H1 (cell line): ENCODE data around the gene U2AF1L4. TPM values are rescaled to one million over a fixed set of nuclear protein-coding genes. Genes with fewer than 3 reads are reported as not detected.
A peak's percentile ranks its signal among the peaks of the same experiment; 100 is the strongest.

Experiments
- CTCF ChIA-PET: fragments of 300-600 bp; sonication (Branson Sonifier 250); formaldehyde crosslinking; loops from one replicate; lab custom pipeline; 2021; ENCODE audit not compliant: partially characterized antibody; lab: Charles Lee
- POLR2A ChIA-PET: fragments of 300-600 bp; sonication (Branson Sonifier 250); formaldehyde crosslinking; loops from one replicate; lab custom pipeline; 2021; ENCODE audit warnings: inconsistent platforms; ENCODE audit not compliant: partially characterized antibody; lab: Charles Lee
- DNase-seq, 2 experiments: peaks; one replicate each; pipeline versions ENCODE4 v3.0.0 to v3.0.0-alpha.2; 2010 to 2022; ENCODE audit warnings: low spot score in 2 of 2, low read depth in 1 of 2, mixed read lengths in 1 of 2
- FAIRE-seq: peaks from 2 replicates; lab custom pipeline; 2011; peaks lifted over from hg19 to GRCh38; lab: Jason Lieb, UNC
- H2AFZ ChIP-seq: 2 replicates; pipeline ENCODE4 v1.8.1; 2012; ENCODE audit warnings: low read length, inconsistent platforms
- H2AK5ac ChIP-seq: 2 replicates; pipeline ENCODE4 v1.6.1; 2013; ENCODE audit warnings: low read depth, low read length
- H2BK120ac ChIP-seq: replicated peaks from 2 replicates; pipeline ENCODE3; 2013; ENCODE audit warnings: low read depth, low read length, inconsistent platforms
- H2BK12ac ChIP-seq: 2 replicates; pipeline ENCODE4 v1.6.1; 2013; ENCODE audit warnings: low read depth, low read length
- H2BK15ac ChIP-seq: 2 replicates; pipeline ENCODE4 v1.6.1; 2013; ENCODE audit warnings: low read length
- H2BK20ac ChIP-seq: 2 replicates; pipeline ENCODE4 v1.6.1; 2013; ENCODE audit warnings: low read length
- H2BK5ac ChIP-seq: 2 replicates; pipeline ENCODE4 v1.6.1; 2013; ENCODE audit warnings: low read depth, low read length
- H3K14ac ChIP-seq: 2 replicates; pipeline ENCODE4 v1.6.1; 2013; ENCODE audit warnings: inconsistent platforms; ENCODE audit not compliant: insufficient read length
- H3K18ac ChIP-seq: 2 replicates; pipeline ENCODE4 v1.6.1; 2013; ENCODE audit warnings: low read length; ENCODE audit errors: extremely low read depth
- H3K23ac ChIP-seq: 2 replicates; pipeline ENCODE4 v1.6.1; 2013; ENCODE audit warnings: inconsistent platforms; ENCODE audit not compliant: insufficient read length
- H3K23me2 ChIP-seq: 2 replicates; pipeline ENCODE4 v1.6.1; 2013; ENCODE audit warnings: low read depth, low read length
- H3K27ac ChIP-seq: 2 replicates; pipeline ENCODE4 v1.6.1; 2011; ENCODE audit warnings: low read depth, low read length, inconsistent platforms
- H3K27me3 ChIP-seq, 4 experiments: replicated peaks in 1 of 4; 1 replicate in 1 of 4; 2 replicates in 3 of 4; pipeline versions ENCODE4 v1.6.1 to v1.8.1; 2011 to 2013; ENCODE audit warnings: low read length in 3 of 4, mild to moderate bottlenecking in 3 of 4, inconsistent platforms in 2 of 4, mixed read lengths in 2 of 4, moderate library complexity in 1 of 4; ENCODE audit not compliant: control insufficient read depth in 3 of 4, insufficient read depth in 3 of 4; ENCODE audit errors: extremely low read depth in 1 of 4
- H3K36me3 ChIP-seq, 4 experiments: 2 replicates each; pipeline versions ENCODE4 v1.6.1 to v1.8.1; 2011 to 2013; ENCODE audit warnings: mild to moderate bottlenecking in 4 of 4, low read length in 3 of 4, moderate library complexity in 2 of 4, control low read depth in 1 of 4, inconsistent platforms in 1 of 4; ENCODE audit not compliant: insufficient read depth in 4 of 4, control insufficient read depth in 2 of 4
- H3K4ac ChIP-seq: replicated peaks from 2 replicates; pipeline ENCODE3; 2013; ENCODE audit warnings: low read length, low read depth, mixed read lengths, inconsistent platforms; ENCODE audit not compliant: insufficient read length
- H3K4me1 ChIP-seq, 4 experiments: replicated peaks in 1 of 4; 1 replicate in 1 of 4; 2 replicates in 3 of 4; pipeline versions ENCODE4 v1.6.1 to v1.8.1; 2011 to 2013; ENCODE audit warnings: low read length in 3 of 4, inconsistent platforms in 2 of 4, mixed read lengths in 1 of 4; ENCODE audit not compliant: insufficient read depth in 4 of 4, control insufficient read depth in 3 of 4
- H3K4me2 ChIP-seq, 2 experiments: 2 replicates each; pipeline versions ENCODE4 v1.6.1 to v1.8.1; 2011 to 2013; ENCODE audit warnings: low read depth in 2 of 2, low read length in 2 of 2, control low read depth in 1 of 2, inconsistent platforms in 1 of 2, mild to moderate bottlenecking in 1 of 2; ENCODE audit not compliant: insufficient read depth in 1 of 2
- H3K4me3 ChIP-seq, 4 experiments: fragments of 200-600, 300-600 bp in 1 of 4; sonication (generic), shearing (Covaris generic), sonication (Bioruptor Twin) in 1 of 4; 2 replicates each; pipeline versions ENCODE4 v1.5.1 to v1.8.1; 2011 to 2016; ENCODE audit warnings: low read length in 4 of 4, low read depth in 3 of 4, control low read depth in 2 of 4, inconsistent platforms in 2 of 4, mild to moderate bottlenecking in 2 of 4, mixed read lengths in 1 of 4, moderate library complexity in 1 of 4; ENCODE audit not compliant: insufficient read depth in 2 of 4; ENCODE audit errors: extremely low read depth in 1 of 4
- H3K56ac ChIP-seq: replicated peaks from 2 replicates; pipeline ENCODE3; 2013; ENCODE audit warnings: low read depth, mild to moderate bottlenecking, mixed read lengths, low read length, inconsistent platforms; ENCODE audit not compliant: insufficient read length
- H3K79me1 ChIP-seq: 2 replicates; pipeline ENCODE4 v1.6.1; 2013; ENCODE audit warnings: low read depth, low read length, control low read depth
- H3K79me2 ChIP-seq, 2 experiments: 2 replicates each; pipeline versions ENCODE4 v1.6.1 to v1.8.1; 2012 to 2013; ENCODE audit warnings: low read length in 2 of 2, mild to moderate bottlenecking in 2 of 2, inconsistent platforms in 1 of 2; ENCODE audit not compliant: insufficient read depth in 2 of 2, control insufficient read depth in 1 of 2
- H3K9ac ChIP-seq, 4 experiments: replicated peaks in 1 of 4; 1 replicate in 1 of 4; 2 replicates in 3 of 4; pipeline versions ENCODE4 v1.6.1 to v1.8.1; 2011 to 2013; ENCODE audit warnings: low read depth in 3 of 4, low read length in 3 of 4, control low read depth in 2 of 4, mild to moderate bottlenecking in 2 of 4, moderate library complexity in 2 of 4, inconsistent platforms in 1 of 4; ENCODE audit errors: extremely low read depth in 1 of 4
- H3K9me3 ChIP-seq, 2 experiments: 2 replicates each; pipeline versions ENCODE4 v1.6.1 to v1.8.1; 2012 to 2013; ENCODE audit warnings: mild to moderate bottlenecking in 2 of 2, moderate library complexity in 2 of 2, control low read depth in 1 of 2, inconsistent platforms in 1 of 2, low read depth in 1 of 2, low read length in 1 of 2, mixed read lengths in 1 of 2; ENCODE audit not compliant: insufficient read depth in 2 of 2
- H4K20me1 ChIP-seq, 2 experiments: replicated peaks in 1 of 2; 2 replicates each; pipeline versions ENCODE3 to v1.8.1; 2011 to 2013; ENCODE audit warnings: inconsistent platforms in 2 of 2, low read length in 2 of 2, mild to moderate bottlenecking in 1 of 2; ENCODE audit not compliant: insufficient read depth in 2 of 2, control insufficient read depth in 1 of 2
- H4K5ac ChIP-seq: 2 replicates; pipeline ENCODE4 v1.6.1; 2013; ENCODE audit warnings: low read length, low read depth, mixed read lengths, inconsistent platforms; ENCODE audit not compliant: insufficient read length
- H4K8ac ChIP-seq: 2 replicates; pipeline ENCODE4 v1.8.0; 2013; ENCODE audit warnings: mild to moderate bottlenecking, moderate library complexity, low read length, inconsistent platforms; ENCODE audit not compliant: insufficient read depth; ENCODE audit errors: extremely low read depth
- H4K91ac ChIP-seq: replicated peaks from 2 replicates; pipeline ENCODE3; 2013; ENCODE audit warnings: low read length, mixed read lengths, inconsistent platforms; ENCODE audit not compliant: insufficient read length
- ASH2L ChIP-seq: fragments of 200-600, 300-600 bp; sonication (generic); IDR thresholded peaks from one replicate; pipeline ENCODE4 v1.7.1; 2017; ENCODE audit warnings: low read length
- CTBP2 ChIP-seq: IDR thresholded peaks from 2 replicates; pipeline ENCODE4 v1.7.0; 2011; ENCODE audit warnings: borderline replicate concordance, mild to moderate bottlenecking, moderate library complexity, mixed read lengths, low read length; ENCODE audit not compliant: insufficient read depth, insufficient read length
- MAFK ChIP-seq: IDR thresholded peaks from 2 replicates; pipeline ENCODE4 v1.6.1; 2012; ENCODE audit warnings: low read depth, mild to moderate bottlenecking, improper control_type of control experiment, low read length
- RBBP5 ChIP-seq: IDR thresholded peaks from 2 replicates; pipeline ENCODE4 v1.7.1; 2012; ENCODE audit warnings: low read depth, mild to moderate bottlenecking, inconsistent platforms, low read length, moderate library complexity, borderline replicate concordance
- WGBS, 2 experiments: shearing (Covaris generic) in 1 of 2; methylation state at CpG; one replicate each; pipeline versions ENCODE4 v1.1.6 to v1.1.7; 2013 to 2015; ENCODE audit warnings: low lambda C conversion rate in 2 of 2, mixed read lengths in 2 of 2, inconsistent platforms in 1 of 2, low coverage in 1 of 2, missing lambda C conversion rate in 1 of 2; ENCODE audit not compliant: insufficient replicate concordance in 2 of 2, insufficient coverage in 1 of 2, insufficient read length in 1 of 2; ENCODE audit errors: extremely low coverage in 1 of 2, missing lambda C conversion rate in 1 of 2; 5-methylcytosine and 5-hydroxymethylcytosine counted together
- polyA plus RNA-seq, 7 experiments: library from polyadenylated mRNA; depleted of rRNA in 3 of 7; stranded (reverse) in 5 of 7; unstranded in 2 of 7; fragments of >200 nt in 5 of 7; fragments of 200-250 nt in 2 of 7; gene quantifications; 1 replicate in 5 of 7; 2 replicates in 1 of 7; 4 replicates in 1 of 7; pipeline versions ENCODE4 v1.2.1 to v1.2.3, GENCODE V29; 2011 to 2013; ENCODE audit warnings: missing spikeins in 2 of 7, mixed read lengths in 2 of 7
- total RNA-seq: library from RNA; stranded (reverse); fragmentation: NEBNext Ultra II Directional; extraction: Animal tissue kit (Norgen Biotek cat#: 25700); gene quantifications from 2 replicates; pipeline ENCODE4 v1.2.1, GENCODE V29; 2021

Gene U2AF1L4
- total and polyA plus RNA-seq, 2 of the 8 experiments (the other 6 are each of a cell fraction or from before 2014, with no cell fraction given) = 15.1 to 32.7 TPM

DNA sequence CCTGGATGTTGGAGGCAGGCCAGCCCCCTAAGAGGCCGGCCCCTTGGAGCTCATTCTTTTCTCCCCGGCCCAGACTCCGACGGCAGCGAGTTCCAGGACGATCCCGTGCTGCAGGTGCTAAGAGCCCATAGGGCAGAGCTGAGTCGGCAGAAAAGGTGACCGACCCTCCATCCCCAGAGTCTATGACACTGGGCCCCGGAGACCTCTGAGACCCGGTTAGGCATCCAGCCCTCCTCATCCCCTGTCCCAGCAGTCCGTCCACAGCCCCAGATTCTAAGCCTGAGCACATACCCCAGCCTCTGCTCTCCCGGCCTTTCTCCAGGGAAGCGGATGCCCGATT lies 22.8 kb upstream of the U2AF1L4 start:
- Histone ChIP-seq H2BK120ac (no peak overlapping the region), H2BK12ac (no peak overlapping the region), H2BK5ac (no peak overlapping the region), H3K9me3 (no peaks in the 10 kb centered on the region), H3K23me2 (no peaks in the 10 kb centered on the region; the same call in 1 of the 2 replicates), H3K4me1 (peaks cover 0 to 13% (median 7%) of the 10 kb centered on the region in 4 experiments; a peak in 5 of 7 replicates), H2BK15ac (no peak overlapping the region), H3K79me2 (no peaks in the 10 kb centered on the region), H3K4me3 (no peak overlapping the region), H3K27me3 (no peaks in the 10 kb centered on the region; a peak in 1 of 7 replicates), H4K5ac (no peak overlapping the region), H3K56ac (no peak overlapping the region), H4K8ac (peak overlapping the region; percentile 58; the same call in 1 of the 2 replicates), H3K14ac (no peak overlapping the region), H3K27ac (no peak overlapping the region), H3K23ac (no peak overlapping the region), H4K20me1 (peaks cover 4 to 5% of the 10 kb centered on the region in 2 experiments), H2AFZ (no peak overlapping the region), H3K36me3 (peaks cover 0 to 6% (median 3%) of the 10 kb centered on the region in 4 experiments; a peak in 4 of 8 replicates), H2AK5ac (no peak overlapping the region), H3K4me2 (peak overlapping the region; percentile 13 to 36), H2BK20ac (no peak overlapping the region), H4K91ac (no peak overlapping the region), H3K18ac (peak overlapping the region; percentile 48), H3K4ac (no peak overlapping the region), H3K9ac (no peak overlapping the region), H3K79me1 (no peaks in the 10 kb centered on the region; the same call in 1 of the 2 replicates)
- ChIA-PET CTCF (interaction anchor here (1.2 to 2.5 kb wide), 3 partner anchors 24 to 74 kb away, joined by 3 to 9 read pairs (median 6); no protein-coding TSS in a partner anchor), POLR2A (interaction anchor here (0.6 to 2.8 kb wide), 6 partner anchors 8 to 257 kb away, joined by 3 to 11 read pairs (median 6); partner anchors contain the start of genes HSPB6, PROSER3, PSENEN and U2AF1L4)
- FAIRE-seq = no peak
- 48% methylated on average over 15 of the region's 15 CpGs; no CpG with 5 or more reads in 1 of the 2 experiments for WGBS, 2 experiments
- DNase-seq = no peak
- TF ChIP-seq CTBP2 = no peak
- no peak for TF ChIP-seq ASH2L
- no peak for TF ChIP-seq RBBP5
- TF ChIP-seq MAFK = peak; percentile 78; the same call in 1 of the 2 replicates
